Measurements from ENCODE around the gene NEU2.

NEU2 gene

DNA sequence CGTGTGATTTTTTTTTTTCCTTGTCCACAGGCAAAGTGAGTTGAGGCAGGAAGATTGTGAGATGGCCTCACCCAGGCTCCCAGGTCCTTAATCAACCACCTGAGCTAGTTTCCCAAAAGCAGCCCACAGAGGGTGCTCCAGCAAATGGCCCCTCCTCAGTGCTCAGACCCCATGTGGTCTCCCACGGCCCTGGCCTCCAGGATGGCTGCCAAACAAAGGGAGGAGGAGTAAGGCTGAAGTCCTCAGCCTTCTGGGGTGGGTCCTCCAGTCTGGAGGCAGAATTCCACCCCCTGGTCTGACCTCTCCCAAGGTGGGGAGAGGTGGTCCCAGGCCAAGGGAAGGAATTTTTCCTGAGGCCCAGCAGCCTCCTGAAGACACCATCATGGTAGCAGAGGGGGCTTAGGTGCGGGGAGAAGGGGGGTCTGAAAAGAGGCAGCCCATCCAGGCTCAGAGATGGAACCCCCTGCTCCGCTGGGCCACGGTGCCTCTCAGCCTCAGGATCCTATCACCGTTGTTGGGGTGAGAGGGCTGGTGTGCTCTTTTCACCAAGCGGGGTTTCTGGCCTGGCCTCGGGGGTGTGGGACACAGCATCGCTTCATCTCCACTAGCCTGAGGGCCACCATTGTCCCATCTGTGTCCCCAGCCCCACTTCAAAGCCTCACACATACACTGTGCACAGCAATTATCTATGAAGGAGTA, 21.8 kb upstream of the NEU2 start:
- DNase-seq: no peak
- Histone ChIP-seq H3K27me3 (replicated peaks; ENCODE audit: insufficient read depth, low read length) (no peaks in the 10 kb centered on the region), H3K79me2 (ENCODE audit: low read length) (no peaks in the 10 kb centered on the region), H2AFZ (ENCODE audit: low read length) (no peak overlapping the region), H3K9ac (ENCODE audit: low read length) (no peak overlapping the region), H3K4me1 (ENCODE audit: low read length) (no peaks in the 10 kb centered on the region), H3F3A (ENCODE audit: insufficient read depth, low read length) (no peaks in the 10 kb centered on the region), H3K4me2 (ENCODE audit: low read depth, low read length) (no peak overlapping the region), H3K4me3 (ENCODE audit: low read length) (no peak overlapping the region), H3K27ac (ENCODE audit: low read length) (no peak overlapping the region), H3K36me3 (replicated peaks; ENCODE audit: insufficient read depth, low read length) (no peaks in the 10 kb centered on the region), H3K9me3 (replicated peaks; ENCODE audit: insufficient read depth, low read length) (no peaks in the 10 kb centered on the region), H3K9me2 (replicated peaks; ENCODE audit: insufficient read depth, low read length) (no peaks in the 10 kb centered on the region), H4K20me1 (ENCODE audit: insufficient read depth, low read length) (no peaks in the 10 kb centered on the region)
- TF ChIP-seq CTCF (IDR thresholded peaks at IDR 0.05; ENCODE audit: low read length) (no peak), EZH2phosphoT487 (IDR thresholded peaks at IDR 0.05; ENCODE audit: low read length) (no peak), EZH2 (optimal IDR thresholded peaks at IDR 0.05; ENCODE audit: low read depth, low read length) (no peak)

DNA sequence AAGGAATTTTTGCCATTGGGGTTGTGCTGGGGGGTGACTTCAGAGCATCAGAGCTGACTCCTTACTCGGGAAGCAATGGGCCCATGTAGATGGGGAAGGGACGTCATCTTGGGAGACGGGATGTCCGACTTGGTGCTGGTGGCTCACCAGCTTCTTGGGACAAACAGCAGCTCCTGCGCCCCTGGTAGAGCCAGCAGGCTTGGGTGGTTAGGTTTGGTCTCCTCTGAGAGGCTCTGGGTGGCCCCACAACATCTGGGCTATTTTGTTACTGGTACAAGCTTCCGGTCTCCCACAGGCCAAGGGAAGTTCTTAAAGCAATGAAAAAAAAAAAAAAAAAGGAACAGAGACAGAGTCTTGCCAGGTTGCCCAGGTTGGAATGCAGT, 21.2 kb upstream of the NEU2 start:
- no peak overlapping the region for H2AFZ ChIP-seq (ENCODE audit: low read length)
- no peak for DNase-seq
- no peaks in the 10 kb centered on the region for H3K79me2 ChIP-seq (ENCODE audit: low read length)
- H3K4me2 ChIP-seq (ENCODE audit: low read depth, low read length): no peak overlapping the region
- H3K9ac ChIP-seq (ENCODE audit: low read length): no peak overlapping the region
- no peak overlapping the region for H3K27ac ChIP-seq (ENCODE audit: low read length)
- no peaks in the 10 kb centered on the region for H3K27me3 ChIP-seq (replicated peaks; ENCODE audit: insufficient read depth, low read length)
- TF ChIP-seq CTCF (IDR thresholded peaks at IDR 0.05; ENCODE audit: low read length) (no peak), EZH2phosphoT487 (IDR thresholded peaks at IDR 0.05; ENCODE audit: low read length) (no peak)
- H3K4me3 ChIP-seq (ENCODE audit: low read length): no peak overlapping the region
- H4K20me1 ChIP-seq (ENCODE audit: insufficient read depth, low read length): no peaks in the 10 kb centered on the region
- H3K36me3 ChIP-seq (replicated peaks; ENCODE audit: insufficient read depth, low read length): no peaks in the 10 kb centered on the region
- H3K9me3 ChIP-seq (replicated peaks; ENCODE audit: insufficient read depth, low read length): no peaks in the 10 kb centered on the region
- no peaks in the 10 kb centered on the region for H3K9me2 ChIP-seq (replicated peaks; ENCODE audit: insufficient read depth, low read length)
- no peaks in the 10 kb centered on the region for H3F3A ChIP-seq (ENCODE audit: insufficient read depth, low read length)
- no peaks in the 10 kb centered on the region for H3K4me1 ChIP-seq (ENCODE audit: low read length)

DNA sequence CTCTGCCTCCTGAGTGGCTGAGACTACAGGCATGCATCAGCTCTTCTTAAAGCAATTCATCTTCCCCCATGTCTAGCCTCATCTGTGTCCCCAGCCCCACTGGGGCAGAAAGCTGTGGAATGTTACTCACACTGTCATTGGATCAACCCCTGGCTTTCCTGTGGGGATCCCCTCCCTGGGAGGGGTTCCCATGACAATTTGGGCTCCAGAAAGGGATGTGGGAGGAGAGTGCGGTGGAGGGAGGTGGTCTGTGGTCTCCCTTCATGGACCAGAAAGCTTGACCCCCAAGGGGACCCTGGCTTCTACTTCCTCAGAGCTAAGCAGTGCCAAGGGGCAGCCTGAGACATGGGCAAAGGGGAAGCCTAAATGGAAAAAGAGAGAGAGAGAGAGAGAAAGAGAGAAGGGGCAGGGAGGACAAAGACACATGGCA, 20.8 kb upstream of the NEU2 start:
- no peaks in the 10 kb centered on the region for H3K79me2 ChIP-seq (ENCODE audit: low read length)
- H3K36me3 ChIP-seq (replicated peaks; ENCODE audit: insufficient read depth, low read length): no peaks in the 10 kb centered on the region
- no peaks in the 10 kb centered on the region for H4K20me1 ChIP-seq (ENCODE audit: insufficient read depth, low read length)
- no peak overlapping the region for H3K9ac ChIP-seq (ENCODE audit: low read length)
- H3F3A ChIP-seq (ENCODE audit: insufficient read depth, low read length): no peaks in the 10 kb centered on the region
- no peak overlapping the region for H3K4me2 ChIP-seq (ENCODE audit: low read depth, low read length)
- no peak overlapping the region for H2AFZ ChIP-seq (ENCODE audit: low read length)
- no peak for TF ChIP-seq EZH2 (optimal IDR thresholded peaks at IDR 0.05; ENCODE audit: low read depth, low read length)
- no peak for TF ChIP-seq CTCF (IDR thresholded peaks at IDR 0.05; ENCODE audit: low read length)
- TF ChIP-seq EZH2phosphoT487 (IDR thresholded peaks at IDR 0.05; ENCODE audit: low read length): no peak
- no peaks in the 10 kb centered on the region for H3K9me3 ChIP-seq (replicated peaks; ENCODE audit: insufficient read depth, low read length)
- H3K4me3 ChIP-seq (ENCODE audit: low read length): no peak overlapping the region
- H3K27ac ChIP-seq (ENCODE audit: low read length): no peak overlapping the region
- no peak for DNase-seq
- no peaks in the 10 kb centered on the region for H3K4me1 ChIP-seq (ENCODE audit: low read length)
- H3K27me3 ChIP-seq (replicated peaks; ENCODE audit: insufficient read depth, low read length): no peaks in the 10 kb centered on the region
- H3K9me2 ChIP-seq (replicated peaks; ENCODE audit: insufficient read depth, low read length): no peaks in the 10 kb centered on the region
